ENCODE measurements around the gene ATP10A. TPM values are rescaled to one million over a fixed set of nuclear protein-coding genes. Genes with fewer than 3 reads are reported as not detected.
A peak's percentile ranks its signal among the peaks of the same experiment; 100 is the strongest.

ATP10A gene
- total RNA-seq, 1 experiment from 2014 or later, result 3.9 TPM

DNA sequence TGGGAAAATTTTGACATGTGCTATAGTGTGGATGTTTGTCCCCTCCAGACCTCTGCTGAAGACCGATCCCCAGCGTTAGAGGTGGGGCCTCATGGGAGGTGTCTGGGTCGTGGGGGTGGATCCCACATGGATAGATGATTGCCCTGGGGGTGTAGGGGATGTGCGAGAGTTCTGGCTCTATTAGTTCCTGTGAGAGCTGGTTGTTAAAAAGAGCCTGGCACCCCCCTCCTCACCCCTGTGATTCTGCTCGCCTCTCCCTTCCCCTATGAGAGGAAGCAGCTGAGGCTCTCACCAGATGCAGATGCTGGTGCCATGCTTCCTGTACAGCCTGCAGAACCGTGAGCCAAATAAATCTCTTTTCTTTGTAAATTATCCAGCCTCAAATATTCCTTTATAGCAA, 67.4 kb downstream of the ATP10A start:
- H3K79me1 ChIP-seq (ENCODE audit: insufficient read depth, low read depth, low read length, poor library complexity, severe bottlenecking), result no peaks in the 10 kb centered on the region
- no peak overlapping the region for H4K91ac ChIP-seq (ENCODE audit: insufficient read length, low read depth, low read length)
- H3K56ac ChIP-seq (ENCODE audit: insufficient read length, low read depth, low read length), result no peak overlapping the region
- H2BK15ac ChIP-seq (ENCODE audit: low read depth, low read length), result no peak overlapping the region
- H3K27me3 ChIP-seq (ENCODE audit: insufficient read depth, low read length), result no peaks in the 10 kb centered on the region
- H3K27ac Mint-ChIP-seq, result peak overlapping the region in 1 of 3 experiments; percentile 25; a peak in 1 of 7 replicates
- H3K14ac ChIP-seq (ENCODE audit: insufficient read depth, low read length), result no peak overlapping the region
- DNase-seq, result peak; percentile 12
- H3K9me3 Mint-ChIP-seq, result no peaks in the 10 kb centered on the region; a peak in 2 of 5 replicates
- H3K36me3 Mint-ChIP-seq (ENCODE audit: insufficient read depth in 1 of 3, low read depth in 3 of 3), result peaks cover 0 to 2% (median 0%) of the 10 kb centered on the region in 3 experiments; a peak in 2 of 7 replicates
- H3K18ac ChIP-seq (ENCODE audit: insufficient read length, low read depth, low read length), result no peak overlapping the region
- no peak overlapping the region for H2BK12ac ChIP-seq (ENCODE audit: insufficient read length, low read depth, low read length)
- H2BK5ac ChIP-seq (ENCODE audit: insufficient read length, low read length), result no peak overlapping the region
- H3K27me3 Mint-ChIP-seq (ENCODE audit: low read depth), result no peaks in the 10 kb centered on the region; the same call in 1 of the 2 replicates
- H3K79me2 ChIP-seq (ENCODE audit: insufficient read depth, low read length), result no peaks in the 10 kb centered on the region
- no peak overlapping the region for H3T11ph ChIP-seq (ENCODE audit: low read length)
- H2BK20ac ChIP-seq (ENCODE audit: low read depth, low read length, poor library complexity, severe bottlenecking), result no peak overlapping the region
- no peak overlapping the region for H2AK5ac ChIP-seq (ENCODE audit: insufficient read length, low read length)
- H3K9ac ChIP-seq (ENCODE audit: extremely low read depth, insufficient read length, low read length), result no peak overlapping the region
- no peak overlapping the region for H3K27ac ChIP-seq (ENCODE audit: insufficient read length, low read depth, low read length)
- H4K5ac ChIP-seq (ENCODE audit: insufficient read length, low read depth, low read length), result no peak overlapping the region
- peaks cover 2% of the 10 kb centered on the region; the same call in 1 of the 2 replicates for H3K4me1 ChIP-seq (ENCODE audit: insufficient read depth, low read length)
- WGBS (ENCODE audit: extremely low coverage, insufficient read length, low lambda C conversion rate), result no CpG with 5 or more reads among the region's 6 CpGs
- TF ChIP-seq, protein P1, sequence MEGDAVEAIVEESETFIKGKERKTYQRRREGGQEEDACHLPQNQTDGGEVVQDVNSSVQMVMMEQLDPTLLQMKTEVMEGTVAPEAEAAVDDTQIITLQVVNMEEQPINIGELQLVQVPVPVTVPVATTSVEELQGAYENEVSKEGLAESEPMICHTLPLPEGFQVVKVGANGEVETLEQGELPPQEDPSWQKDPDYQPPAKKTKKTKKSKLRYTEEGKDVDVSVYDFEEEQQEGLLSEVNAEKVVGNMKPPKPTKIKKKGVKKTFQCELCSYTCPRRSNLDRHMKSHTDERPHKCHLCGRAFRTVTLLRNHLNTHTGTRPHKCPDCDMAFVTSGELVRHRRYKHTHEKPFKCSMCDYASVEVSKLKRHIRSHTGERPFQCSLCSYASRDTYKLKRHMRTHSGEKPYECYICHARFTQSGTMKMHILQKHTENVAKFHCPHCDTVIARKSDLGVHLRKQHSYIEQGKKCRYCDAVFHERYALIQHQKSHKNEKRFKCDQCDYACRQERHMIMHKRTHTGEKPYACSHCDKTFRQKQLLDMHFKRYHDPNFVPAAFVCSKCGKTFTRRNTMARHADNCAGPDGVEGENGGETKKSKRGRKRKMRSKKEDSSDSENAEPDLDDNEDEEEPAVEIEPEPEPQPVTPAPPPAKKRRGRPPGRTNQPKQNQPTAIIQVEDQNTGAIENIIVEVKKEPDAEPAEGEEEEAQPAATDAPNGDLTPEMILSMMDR (conservative IDR thresholded peaks at IDR 0.05), result no peak
- H3K4me2 ChIP-seq (ENCODE audit: insufficient read depth, insufficient read length, low read length), result no peak overlapping the region
- H4K20me1 ChIP-seq (ENCODE audit: control insufficient read depth, insufficient read depth, insufficient read length), result no peaks in the 10 kb centered on the region
- H3K4me1 Mint-ChIP-seq, result peaks cover 27 to 63% of the 10 kb centered on the region in 2 experiments
- H3K4ac ChIP-seq (ENCODE audit: low read depth, low read length), result no peak overlapping the region
- no peak overlapping the region for H3K4me3 Mint-ChIP-seq
- H3K23me2 ChIP-seq (ENCODE audit: insufficient read length, low read depth, low read length, poor library complexity, severe bottlenecking), result no peaks in the 10 kb centered on the region
- H3K23ac ChIP-seq (ENCODE audit: insufficient read length, low read depth, low read length), result no peak overlapping the region
- H4K8ac ChIP-seq (replicated peaks; ENCODE audit: insufficient read length, low read depth, low read length), result no peak overlapping the region
- no peak overlapping the region for H2BK120ac ChIP-seq (ENCODE audit: low read depth, low read length, poor library complexity, severe bottlenecking)
- no peaks in the 10 kb centered on the region for H3K9me3 ChIP-seq (ENCODE audit: control insufficient read depth, low read depth, low read length)
- no peak overlapping the region for H2AFZ ChIP-seq (ENCODE audit: low read length)
